HEK293T (cell line): ENCODE results near the gene RYR1.
"Not testable (repeated sequence)": the region's sequence is repeated elsewhere in the genome, so short reads cannot be mapped to it uniquely, and the experiment has no call there.

Experiments
- CTCF ChIA-PET: fragments of 350-600 bp; formaldehyde crosslinking; extraction: SDS; loops from one replicate; lab custom pipeline; 2021; ENCODE audit warnings: antibody characterized with exemption, inconsistent platforms; lab: Yijun Ruan, JAX
- POLR2A ChIA-PET: fragments of 350-600 bp; formaldehyde crosslinking; extraction: SDS; loops from one replicate; lab custom pipeline; 2020; ENCODE audit warnings: antibody characterized with exemption, inconsistent platforms; lab: Yijun Ruan, JAX
- DNase-seq: peaks from one replicate; pipeline ENCODE4 v3.0.0; 2012; ENCODE audit warnings: mixed read lengths; ENCODE audit errors: extremely low spot score
- ARNT ChIP-seq: fragments of 450-650 bp; IDR thresholded peaks from 2 replicates; pipeline ENCODE4 v1.6.1; 2017; ENCODE audit warnings: mild to moderate bottlenecking
- BHLHE40 ChIP-seq: fragments of 450-650 bp; IDR thresholded peaks from 2 replicates; pipeline ENCODE4 v1.6.1; 2016; ENCODE audit warnings: mild to moderate bottlenecking, moderate library complexity, borderline replicate concordance
- CTBP1 ChIP-seq: fragments of 450-650 bp; IDR thresholded peaks from 2 replicates; pipeline ENCODE4 v1.6.1; 2016; ENCODE audit warnings: borderline replicate concordance
- ELF4 ChIP-seq: fragments of 450-650 bp; IDR thresholded peaks from 2 replicates; pipeline ENCODE4 v1.6.1; 2017; ENCODE audit warnings: antibody characterized with exemption
- FOXA1 ChIP-seq: fragments of 450-650 bp; IDR thresholded peaks from 2 replicates; pipeline ENCODE4 v1.6.1; 2016; ENCODE audit warnings: mild to moderate bottlenecking
- FOXK2 ChIP-seq: fragments of 450-650 bp; IDR thresholded peaks from 2 replicates; pipeline ENCODE4 v1.6.1; 2016; ENCODE audit warnings: mild to moderate bottlenecking
- FOXM1 ChIP-seq: fragments of 450-650 bp; IDR thresholded peaks from 2 replicates; pipeline ENCODE4 v1.6.1; 2017; ENCODE audit warnings: mild to moderate bottlenecking, borderline replicate concordance
- HDGF ChIP-seq: fragments of 450-650 bp; IDR thresholded peaks from 2 replicates; pipeline ENCODE4 v1.6.1; 2017; ENCODE audit warnings: antibody characterized with exemption, borderline replicate concordance
- L3MBTL2 ChIP-seq: fragments of 450-650 bp; conservative IDR thresholded peaks from 2 replicates; pipeline ENCODE4 v1.6.1; 2016; ENCODE audit warnings: mild to moderate bottlenecking
- LEF1 ChIP-seq: fragments of 450-650 bp; IDR thresholded peaks from 2 replicates; pipeline ENCODE4 v1.6.1; 2017; ENCODE audit warnings: mild to moderate bottlenecking, borderline replicate concordance
- NFRKB ChIP-seq: fragments of 450-650 bp; IDR thresholded peaks from 2 replicates; pipeline ENCODE4 v1.6.1; 2016; ENCODE audit warnings: mild to moderate bottlenecking, moderate library complexity
- PKNOX1 ChIP-seq: fragments of 450-650 bp; IDR thresholded peaks from 2 replicates; pipeline ENCODE4 v1.6.1; 2016
- SP1 ChIP-seq: fragments of 450-650 bp; IDR thresholded peaks from 2 replicates; pipeline ENCODE4 v1.6.1; 2017
- SUZ12 ChIP-seq: fragments of 450-650 bp; IDR thresholded peaks from 2 replicates; pipeline ENCODE4 v1.6.1; 2016; ENCODE audit warnings: mild to moderate bottlenecking
- TARDBP ChIP-seq: fragments of 450-650 bp; IDR thresholded peaks from 2 replicates; pipeline ENCODE4 v1.6.1; 2016
- ZNF384 ChIP-seq: fragments of 450-650 bp; IDR thresholded peaks from 2 replicates; pipeline ENCODE4 v1.6.1; 2016

The RYR1 gene

GRCh38 chr19:38554676-38555141 lies 121.2 kb downstream of the RYR1 start:
- TF ChIP-seq SP1 (no peak), TARDBP (no peak), PKNOX1 (no peak), FOXM1 (no peak), HDGF (no peak), ELF4 (no peak), ZNF384 (no peak), NFRKB (no peak), L3MBTL2 (no peak), BHLHE40 (no peak), FOXK2 (no peak), LEF1 (no peak), FOXA1 (no peak), ARNT (no peak), CTBP1 (no peak), SUZ12 (no peak)
- ChIA-PET POLR2A (no interaction called here), CTCF (no interaction called here)
- DNase-seq: no peak

DNA sequence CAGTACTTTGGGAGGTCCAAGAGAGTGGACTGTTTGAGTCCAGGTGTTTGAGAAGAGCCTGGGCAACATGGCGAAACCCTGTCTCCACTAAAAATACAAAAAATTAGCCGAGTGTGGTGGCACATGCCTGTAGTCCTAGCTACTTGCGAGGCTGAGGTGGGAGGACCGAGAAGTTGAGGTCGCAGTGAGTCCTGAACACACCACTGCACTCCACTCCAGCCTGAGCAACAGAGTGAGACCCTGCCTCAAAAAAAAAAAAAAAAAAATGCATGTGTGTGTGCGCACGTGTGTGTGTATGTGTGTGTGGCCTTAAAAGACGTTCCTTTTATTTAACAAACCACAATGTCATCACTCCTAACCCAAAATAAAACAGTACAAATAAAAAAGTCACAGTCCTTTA lies 121.7 kb downstream of the RYR1 start:
- TF ChIP-seq HDGF (no peak), FOXK2 (no peak)
- ChIA-PET CTCF (no interaction called here), POLR2A (no interaction called here)
- DNase-seq: no peak

GRCh38 chr19:38556521-38557174 lies 123.2 kb downstream of the RYR1 start:
- TF ChIP-seq FOXK2: no peak
- TF ChIP-seq LEF1: no peak
- TF ChIP-seq HDGF: no peak
- no peak for TF ChIP-seq CTBP1
- no peak for TF ChIP-seq L3MBTL2
- POLR2A ChIA-PET: no interaction called here
- DNase-seq: no peak
- CTCF ChIA-PET: no interaction called here

DNA sequence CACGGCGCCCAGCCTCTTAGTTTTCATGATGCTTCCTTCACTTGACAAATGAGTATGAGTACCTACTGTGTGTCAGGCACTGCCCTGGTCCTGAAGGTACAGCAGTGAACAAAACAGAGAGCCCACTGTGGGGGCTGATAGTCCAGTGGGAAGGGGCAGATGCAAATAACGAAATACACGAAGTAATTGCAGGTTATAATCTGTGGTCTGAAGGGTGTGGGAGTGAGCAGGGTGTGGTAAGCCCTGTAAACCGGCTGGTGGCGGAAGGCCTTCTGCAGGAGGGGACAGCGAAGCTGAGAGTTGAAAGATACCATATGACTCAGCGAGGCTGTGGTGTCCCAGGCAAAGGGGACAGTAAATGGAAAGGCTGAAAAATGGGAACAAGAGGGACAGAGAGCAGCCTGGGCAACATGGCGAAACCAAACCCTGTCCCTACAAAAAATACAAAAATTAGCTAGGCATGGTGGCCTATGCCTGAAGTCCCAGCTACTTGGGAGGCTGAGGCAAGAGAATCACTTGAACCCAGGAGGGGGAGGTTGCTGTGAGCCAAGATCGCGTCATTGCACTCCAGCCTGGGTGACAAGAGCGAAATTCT lies 123.8 kb downstream of the RYR1 start:
- CTCF ChIA-PET: no interaction called here
- TF ChIP-seq L3MBTL2 (no peak), TARDBP (no peak), PKNOX1 (no peak), FOXA1 (no peak), ELF4 (no peak), HDGF (no peak), SP1 (no peak), SUZ12 (no peak), ARNT (no peak), CTBP1 (no peak), ZNF384 (no peak), BHLHE40 (no peak), LEF1 (no peak), FOXM1 (no peak), NFRKB (no peak), FOXK2 (no peak)
- no peak for DNase-seq
- POLR2A ChIA-PET: interaction anchor here (1.2 kb wide), 1 partner anchor 62 kb away, joined by 3 read pairs; the partner anchor contains the start of gene EIF3K

DNA sequence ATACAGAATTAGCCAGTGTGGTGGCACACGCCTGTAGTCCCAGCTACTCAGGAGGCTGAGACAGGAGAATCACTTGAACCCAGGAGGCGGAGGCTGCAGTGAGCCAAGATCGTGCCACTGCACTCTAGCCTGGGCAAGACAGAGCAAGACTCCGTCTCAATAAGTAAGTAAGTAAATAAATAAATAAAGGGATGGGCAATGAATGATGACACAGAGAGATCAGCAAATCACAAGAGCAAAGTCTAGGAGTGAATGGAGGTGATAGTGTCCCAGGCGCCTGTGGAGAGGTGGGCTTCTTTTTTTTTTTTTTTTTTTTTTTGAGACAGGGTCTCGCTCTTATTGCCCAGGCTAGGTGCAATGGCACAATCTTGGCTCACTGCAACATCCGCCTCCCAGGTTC lies 125.4 kb downstream of the RYR1 start:
- POLR2A ChIA-PET, CTCF ChIA-PET, DNase-seq: not testable (repeated sequence)

DNA sequence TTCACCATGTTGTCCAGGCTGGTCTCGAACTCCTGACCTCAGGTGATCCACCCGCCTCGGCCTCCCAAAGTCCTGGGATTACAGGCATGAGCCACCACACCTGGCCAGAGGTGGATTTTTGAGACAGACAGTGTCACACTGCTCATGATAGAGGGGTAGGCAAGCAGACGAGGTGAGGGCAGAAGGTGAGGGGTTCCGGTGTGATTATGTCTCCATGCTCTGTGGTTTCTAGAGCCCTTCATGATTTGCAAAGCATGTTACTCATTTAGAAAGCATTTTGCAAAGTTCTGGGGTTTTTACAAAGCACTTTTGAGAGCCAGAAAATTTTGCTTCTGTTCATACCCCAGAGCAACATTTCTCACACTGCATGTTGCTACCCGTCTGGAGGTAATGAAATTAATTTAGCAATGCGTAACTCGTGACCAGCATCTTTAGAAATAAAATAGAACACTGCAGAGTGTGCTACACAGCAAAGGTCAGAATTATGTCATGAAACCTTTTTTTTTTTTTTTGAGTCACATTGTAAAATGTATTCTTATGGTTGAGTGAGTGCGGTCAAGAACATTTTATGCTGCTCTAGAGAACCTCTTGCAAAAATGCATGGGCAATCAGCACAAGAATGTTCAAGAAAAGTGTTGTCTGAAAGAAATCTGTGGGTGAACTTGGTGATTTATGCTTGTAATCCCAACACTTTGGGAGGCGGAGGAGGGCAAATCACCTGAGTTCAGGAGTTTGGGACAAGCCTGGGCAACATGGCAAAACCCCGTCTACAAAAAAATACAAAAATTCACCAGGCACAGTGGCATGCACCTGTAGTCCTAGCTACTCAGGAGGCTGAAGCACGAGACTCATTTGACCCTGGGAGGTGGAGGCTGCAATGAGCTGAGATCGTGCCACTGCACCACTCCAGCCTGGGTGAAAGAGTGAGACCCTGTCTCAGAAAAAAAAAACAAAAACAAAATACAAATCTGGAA lies 126.2 kb downstream of the RYR1 start:
- ChIA-PET CTCF (no interaction called here), POLR2A (no interaction called here)
- TF ChIP-seq LEF1 (no peak), SUZ12 (no peak), HDGF (no peak), PKNOX1 (no peak), BHLHE40 (no peak), CTBP1 (no peak), ARNT (no peak), FOXK2 (no peak)
- DNase-seq: no peak
